Kidney glomerular epithelial cell (primary cell): ENCODE measurements around the gene TRDMT1.

ENCODE experiments used
- DNase-seq: peaks from one replicate; lab custom pipeline; 2025; lab: John Stamatoyannopoulos, UW

Gene TRDMT1, protein sequence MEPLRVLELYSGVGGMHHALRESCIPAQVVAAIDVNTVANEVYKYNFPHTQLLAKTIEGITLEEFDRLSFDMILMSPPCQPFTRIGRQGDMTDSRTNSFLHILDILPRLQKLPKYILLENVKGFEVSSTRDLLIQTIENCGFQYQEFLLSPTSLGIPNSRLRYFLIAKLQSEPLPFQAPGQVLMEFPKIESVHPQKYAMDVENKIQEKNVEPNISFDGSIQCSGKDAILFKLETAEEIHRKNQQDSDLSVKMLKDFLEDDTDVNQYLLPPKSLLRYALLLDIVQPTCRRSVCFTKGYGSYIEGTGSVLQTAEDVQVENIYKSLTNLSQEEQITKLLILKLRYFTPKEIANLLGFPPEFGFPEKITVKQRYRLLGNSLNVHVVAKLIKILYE

GRCh38 chr10:17200912-17201793 lies at the start of gene TRDMT1:
TRDMT1 (minus strand) TSS chr10:17201672; CDS start chr10:17201634, 38 bp downstream.
- peak; percentile 86 for DNase-seq

DNA sequence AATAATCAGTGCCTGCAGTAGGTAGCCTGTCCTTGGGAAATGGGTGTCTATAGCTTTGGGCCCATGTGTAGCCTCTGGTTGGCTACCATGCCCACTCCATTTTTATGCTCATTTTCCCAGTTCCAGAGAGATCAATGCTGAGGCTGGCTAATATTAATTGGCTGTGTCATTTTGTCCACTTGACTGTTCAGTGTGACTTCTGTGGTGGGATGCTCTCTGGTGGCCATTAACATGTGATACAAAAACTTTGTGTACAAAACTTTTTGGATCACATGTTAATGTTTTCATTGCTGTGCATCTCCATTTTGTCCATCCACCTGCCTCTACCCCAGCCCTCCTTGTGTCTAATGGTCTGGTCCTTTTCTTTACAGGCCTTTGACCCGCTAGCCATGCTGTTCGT lies 49.3 kb upstream of the TRDMT1 start:
- DNase-seq = no peak

- peak; percentile 25 for DNase-seq
These were observed 48.3 kb upstream of the TRDMT1 start for GRCh38 chr10:17249820-17250219.

DNA sequence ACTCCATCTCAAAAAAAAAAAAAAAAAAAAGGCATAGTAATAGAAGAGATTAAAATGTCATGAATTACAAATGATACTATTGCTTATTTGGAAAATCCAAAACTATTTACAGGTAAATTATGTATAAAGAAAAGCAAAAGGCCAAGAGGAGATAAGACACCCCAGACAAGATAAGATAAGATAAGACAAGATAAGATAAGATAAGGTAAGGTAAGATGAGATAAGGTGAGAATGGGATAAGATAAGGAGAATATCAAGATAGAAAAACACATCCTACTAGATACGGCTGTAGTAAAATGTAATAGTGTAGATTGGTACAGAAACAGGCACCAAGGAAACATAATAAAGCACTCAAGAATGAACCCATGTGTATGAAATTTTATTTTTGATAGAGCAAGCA lies 47.5 kb upstream of the TRDMT1 start:
- no peak for DNase-seq

GRCh38 chr10:17247210-17247609 lies 45.7 kb upstream of the TRDMT1 start:
- no peak for DNase-seq

DNA sequence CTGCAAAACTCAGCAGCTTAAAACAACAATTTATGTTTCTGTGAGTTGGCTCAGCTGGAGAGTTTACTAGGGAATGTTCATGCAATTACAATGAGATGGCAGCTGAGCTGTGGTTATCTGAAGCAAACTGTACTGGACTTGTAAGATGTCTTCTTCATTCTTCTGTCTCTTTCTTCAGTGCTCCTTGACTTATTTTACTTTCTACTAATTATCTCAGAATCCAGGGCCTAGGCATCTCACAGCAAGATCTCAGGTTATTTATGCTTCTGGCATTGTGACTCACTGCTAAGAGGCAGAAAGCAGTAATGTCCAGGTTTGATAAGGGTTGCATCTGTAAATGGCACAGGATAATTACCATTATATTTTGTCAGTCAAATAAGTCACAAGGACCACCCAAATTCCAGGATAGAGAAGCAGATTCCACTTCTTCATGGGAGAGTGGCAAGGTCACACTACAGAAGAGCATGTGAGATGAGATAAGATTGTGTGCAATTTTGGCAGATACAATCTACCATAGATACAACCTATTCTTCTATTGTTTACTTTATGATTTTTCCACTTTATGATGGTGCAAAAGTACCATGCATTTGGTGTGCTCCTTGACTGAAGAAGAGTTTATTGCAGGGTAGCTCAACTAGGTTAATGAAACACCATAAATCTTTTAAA lies 43.4 kb upstream of the TRDMT1 start:
- DNase-seq = peak; percentile 2

- no peak for DNase-seq
These were observed 40.3 kb upstream of the TRDMT1 start for GRCh38 chr10:17241611-17242333.

DNA sequence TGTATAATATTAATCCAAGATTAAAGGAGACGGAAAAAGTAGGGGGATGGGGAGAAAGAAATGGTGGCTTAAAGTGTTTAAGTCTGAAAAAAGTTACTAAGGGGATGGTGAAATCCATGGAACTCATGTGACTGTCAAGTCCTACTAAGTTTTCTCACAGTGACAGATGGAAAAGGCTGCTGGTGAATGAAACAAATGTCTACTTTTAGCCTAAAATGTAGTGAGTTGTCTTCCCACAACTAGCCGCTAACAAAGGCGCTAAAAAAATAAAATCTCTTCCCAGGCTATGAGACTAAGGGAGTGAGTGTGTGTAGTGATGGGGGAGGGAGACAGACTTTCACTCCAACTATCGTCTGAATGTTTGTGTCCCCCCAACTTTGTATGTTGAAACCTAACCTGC lies 39.1 kb upstream of the TRDMT1 start:
- DNase-seq = no peak

DNA sequence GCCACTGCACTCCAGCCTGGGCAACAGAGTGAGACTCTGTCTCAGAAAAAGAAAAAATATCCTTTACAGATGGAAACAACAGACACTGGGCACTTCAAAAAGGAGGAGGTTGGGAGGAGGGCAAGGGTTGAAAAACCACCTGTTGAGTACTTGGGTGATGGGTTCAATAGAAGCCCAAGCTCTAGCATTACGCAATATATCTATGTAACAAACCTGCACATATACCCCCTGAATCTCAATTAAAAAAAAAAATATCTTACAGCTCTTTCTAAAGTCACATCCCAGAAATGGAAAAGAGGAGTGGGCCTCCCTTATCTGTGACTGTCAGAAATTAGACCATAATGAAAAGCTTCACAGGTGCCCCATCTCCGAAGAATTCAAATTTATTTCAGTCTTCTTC lies 38.6 kb upstream of the TRDMT1 start:
- DNase-seq = no peak

DNA sequence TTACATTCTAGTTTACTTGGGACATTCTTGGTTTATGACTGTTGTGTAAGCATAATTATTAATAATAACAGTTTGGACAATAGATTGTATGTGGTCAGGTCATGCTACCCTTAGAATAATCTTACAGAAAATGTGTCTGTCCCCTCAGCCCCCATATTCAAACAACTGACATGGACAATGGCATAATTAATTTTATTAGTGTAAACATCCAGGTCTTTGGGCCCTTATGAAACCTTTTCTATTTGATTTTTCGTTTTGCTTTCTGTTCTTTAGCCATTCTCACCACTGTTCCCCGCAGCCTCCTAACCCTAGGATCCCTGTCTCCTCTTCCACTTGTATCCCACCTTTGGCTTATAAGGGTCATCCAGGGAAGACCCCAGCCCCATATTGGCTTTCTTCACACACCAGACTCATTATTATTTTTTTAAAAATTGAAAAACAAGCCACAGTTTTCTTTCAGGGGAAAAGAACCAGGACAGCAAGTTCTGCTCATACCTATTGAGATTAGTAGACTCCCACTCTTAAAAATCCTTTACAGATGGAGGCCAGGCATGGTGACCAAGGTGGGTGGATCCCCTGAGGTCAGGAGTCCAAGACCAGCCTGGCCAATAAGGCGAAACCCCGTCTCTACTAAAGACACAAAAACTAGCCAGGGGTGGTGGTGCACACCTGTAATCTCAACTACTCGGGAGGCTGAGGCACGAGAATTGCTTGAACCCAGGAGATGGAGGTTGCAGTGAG lies 38.0 kb upstream of the TRDMT1 start:
- DNase-seq = peak; percentile 80

DNA sequence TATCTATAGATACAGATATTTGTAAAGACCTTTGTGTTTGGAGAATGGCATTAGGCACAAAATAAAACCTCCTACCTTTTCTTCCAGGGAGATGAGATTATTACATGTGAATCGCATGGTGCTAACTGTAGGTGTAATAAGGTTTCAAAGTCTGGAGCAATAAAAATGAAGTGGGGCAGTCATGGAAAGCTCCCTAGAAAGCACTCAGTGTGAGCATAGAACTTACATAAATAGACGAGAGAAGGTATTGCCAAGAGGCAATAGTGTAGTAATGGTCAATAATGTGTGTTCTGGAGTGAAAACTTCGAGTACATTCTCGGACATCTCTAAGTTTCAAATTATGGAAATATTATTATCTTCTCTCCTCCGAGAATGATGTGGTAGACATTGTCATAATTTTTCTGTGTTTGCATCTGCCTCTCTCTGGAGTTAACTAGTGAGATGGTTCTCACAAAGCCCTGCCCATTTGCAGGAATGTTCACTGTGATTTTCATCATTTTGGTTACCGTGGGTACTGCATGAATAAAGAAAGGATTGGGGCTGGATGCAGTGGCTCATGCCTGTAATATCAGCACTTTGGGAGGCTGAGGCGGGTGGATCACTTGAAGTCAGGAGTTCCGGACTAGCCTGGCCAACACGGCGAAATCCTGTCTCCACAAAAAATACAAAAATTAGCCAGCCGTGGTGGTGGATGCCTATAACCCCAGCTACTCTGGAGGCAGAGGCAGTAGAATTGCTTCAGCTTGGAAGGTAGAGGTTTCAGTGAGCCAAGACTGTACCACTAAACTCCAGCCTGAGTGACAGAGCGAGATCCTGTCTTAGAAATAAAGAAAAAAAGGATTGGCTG lies 37.2 kb upstream of the TRDMT1 start:
- DNase-seq = peak; percentile 92

DNA sequence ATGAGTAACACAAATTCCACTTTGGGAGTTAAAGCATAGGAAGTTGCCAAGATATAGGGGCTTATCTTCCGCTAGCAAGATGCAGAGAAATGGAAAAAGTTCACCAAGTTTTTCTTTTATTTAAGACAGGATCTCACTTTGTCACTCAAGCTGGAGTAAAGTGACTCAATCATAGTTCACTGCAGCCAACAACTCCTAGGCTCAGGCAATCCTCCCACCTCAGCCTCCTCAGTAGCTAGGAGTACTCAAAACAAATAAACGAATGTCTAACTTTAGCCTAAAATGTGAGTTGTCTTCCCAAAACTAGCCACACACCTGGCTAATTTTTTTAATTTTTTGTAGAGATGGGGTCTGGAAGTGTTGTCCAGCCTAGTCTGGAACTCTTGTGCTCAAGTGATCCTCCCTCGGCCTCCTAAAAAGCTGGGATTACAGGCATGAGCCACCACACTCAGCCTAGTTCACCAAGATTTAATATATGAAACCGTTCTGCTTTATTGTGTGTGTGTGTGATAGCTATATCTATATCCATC lies 36.5 kb upstream of the TRDMT1 start:
- DNase-seq = peak; percentile 20

- no peak for DNase-seq
These were observed 35.7 kb upstream of the TRDMT1 start for GRCh38 chr10:17237149-17237527.

DNA sequence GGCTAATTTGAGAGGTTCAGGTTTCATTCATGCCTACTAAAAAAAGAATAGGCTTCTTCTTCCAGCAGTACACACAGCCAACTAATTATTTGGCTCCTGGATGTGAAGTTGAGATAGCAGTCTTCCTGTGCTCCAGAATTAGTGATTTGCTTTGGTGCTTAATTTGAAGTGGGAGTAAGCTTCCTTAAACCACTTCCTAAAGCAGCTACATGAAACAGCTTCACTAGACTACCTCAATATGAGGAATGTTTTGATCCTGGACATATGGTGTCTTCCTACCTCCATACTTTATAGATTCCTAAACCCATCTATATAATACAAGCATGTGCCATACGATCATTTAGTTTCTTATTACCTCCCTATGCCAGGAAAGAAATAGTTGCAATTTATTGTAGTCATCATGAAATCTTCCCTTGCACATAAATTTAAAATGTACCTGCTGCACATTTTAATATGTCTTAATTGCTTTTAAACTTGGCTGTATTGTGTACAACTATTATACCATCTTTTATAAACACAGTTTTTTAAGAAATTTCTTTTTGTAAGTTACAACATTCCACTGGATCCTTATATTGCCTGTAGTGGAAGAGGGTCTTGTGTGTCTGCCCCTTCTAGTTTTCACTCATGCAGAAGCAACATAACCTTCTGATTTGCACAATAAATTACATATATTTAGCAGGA lies 35.1 kb upstream of the TRDMT1 start:
- DNase-seq = peak; percentile 25

GRCh38 chr10:17235136-17235535 lies 33.7 kb upstream of the TRDMT1 start:
- peak; percentile 35 for DNase-seq

DNA sequence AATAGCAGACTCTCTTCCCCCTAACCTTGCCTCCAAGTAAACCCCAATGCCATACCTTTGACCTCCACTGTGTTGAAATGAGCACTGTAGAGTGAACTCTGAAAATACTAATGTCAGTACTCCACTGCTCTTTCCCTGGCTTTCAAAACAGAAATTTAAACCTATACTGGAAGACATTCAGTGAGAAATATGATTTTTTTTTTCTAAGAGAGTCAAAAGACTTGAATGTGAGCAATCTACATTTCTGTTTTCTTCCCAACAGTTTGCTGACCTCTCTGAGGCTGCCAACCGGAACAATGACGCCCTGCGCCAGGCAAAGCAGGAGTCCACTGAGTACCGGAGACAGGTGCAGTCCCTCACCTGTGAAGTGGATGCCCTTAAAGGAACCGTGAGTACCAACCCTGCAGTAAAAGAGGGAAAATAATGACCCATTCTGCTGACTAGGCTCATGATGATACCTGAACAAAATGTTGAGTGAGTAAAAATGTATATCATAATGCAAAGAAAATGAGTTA lies 33.0 kb upstream of the TRDMT1 start:
- DNase-seq = peak; percentile 35

- DNase-seq = peak; percentile 53
These were observed 32.0 kb upstream of the TRDMT1 start for GRCh38 chr10:17233286-17233991.

GRCh38 chr10:17232276-17232960 lies 30.9 kb upstream of the TRDMT1 start:
- peak; percentile 63 for DNase-seq
